LHCN-M2 (cell line): Measurements from ENCODE around the gene ZNF260. TPM values are rescaled to one million over a fixed set of nuclear protein-coding genes. Genes with fewer than 3 reads are reported as not detected.

Experiments used
- DNase-seq: peaks from one replicate; pipeline ENCODE4 v3.0.0-alpha.2; 2012; ENCODE audit warnings: low read depth
- total RNA-seq: library from RNA; depleted of rRNA; stranded (reverse); fragments of >200 nt; gene quantifications from 2 replicates; pipeline ENCODE4 v1.2.3, GENCODE V29; 2014; rRNA removed

Gene ZNF260
- total RNA-seq, 1 experiment from 2014 or later, result 14.5 TPM

GRCh38 chr19:36489920-36490415 is 38.1 kb downstream of the ZNF260 start:
- DNase-seq, result peak; percentile 92

- peak; percentile 95 for DNase-seq
Measured at GRCh38 chr19:36489118-36489919, 38.8 kb downstream of the ZNF260 start, which contains the start of gene ZNF566. ZNF566 (minus strand) TSS chr19:36489561; CDS start chr19:36476557, 13,004 bp downstream.

GRCh38 chr19:36488846-36489117 is 39.3 kb downstream of the ZNF260 start:
- DNase-seq, result peak; percentile 5

GRCh38 chr19:36488118-36488845 is 39.8 kb downstream of the ZNF260 start:
- DNase-seq, result no peak

- no peak for DNase-seq
Measured at GRCh38 chr19:36483653-36484052, 44.4 kb downstream of the ZNF260 start.

- no peak for DNase-seq
Measured at GRCh38 chr19:36482876-36483275, 45.2 kb downstream of the ZNF260 start.

Other genes with a start within 250 kb of the ZNF260 start
- gene ZFP14, start 149.1 kb downstream of the ZNF260 start, total RNA-seq, result 1.9 and 3.2 TPM in 2 replicates
- 2.2 and 3.4 TPM in 2 replicates for gene ZFP82, start 109.6 kb downstream of the ZNF260 start, total RNA-seq
- gene ZNF566, start 38.7 kb downstream of the ZNF260 start, total RNA-seq, result 6.6 and 11.2 TPM in 2 replicates
- 5.6 and 6.3 TPM in 2 replicates for gene ZNF529, start 45.0 kb upstream of the ZNF260 start, total RNA-seq
- 4.0 and 5.4 TPM in 2 replicates for gene ZNF382, start 77.0 kb upstream of the ZNF260 start, total RNA-seq
- 13.2 and 14.0 TPM in 2 replicates for gene ZNF461, start 138.6 kb upstream of the ZNF260 start, total RNA-seq
- 5.1 TPM in 2 replicates for gene ZNF567, start 159.3 kb upstream of the ZNF260 start, total RNA-seq
- 6.9 and 10.3 TPM in 2 replicates for gene ZNF850, start 244.5 kb upstream of the ZNF260 start, total RNA-seq